Measurements from ENCODE around the gene GPC1.

Gene GPC1

GRCh38 chr2:240457223-240458043 lies 22.0 kb downstream of the GPC1 start:
- no peak for DNase-seq (ENCODE audit: low spot score)

DNA sequence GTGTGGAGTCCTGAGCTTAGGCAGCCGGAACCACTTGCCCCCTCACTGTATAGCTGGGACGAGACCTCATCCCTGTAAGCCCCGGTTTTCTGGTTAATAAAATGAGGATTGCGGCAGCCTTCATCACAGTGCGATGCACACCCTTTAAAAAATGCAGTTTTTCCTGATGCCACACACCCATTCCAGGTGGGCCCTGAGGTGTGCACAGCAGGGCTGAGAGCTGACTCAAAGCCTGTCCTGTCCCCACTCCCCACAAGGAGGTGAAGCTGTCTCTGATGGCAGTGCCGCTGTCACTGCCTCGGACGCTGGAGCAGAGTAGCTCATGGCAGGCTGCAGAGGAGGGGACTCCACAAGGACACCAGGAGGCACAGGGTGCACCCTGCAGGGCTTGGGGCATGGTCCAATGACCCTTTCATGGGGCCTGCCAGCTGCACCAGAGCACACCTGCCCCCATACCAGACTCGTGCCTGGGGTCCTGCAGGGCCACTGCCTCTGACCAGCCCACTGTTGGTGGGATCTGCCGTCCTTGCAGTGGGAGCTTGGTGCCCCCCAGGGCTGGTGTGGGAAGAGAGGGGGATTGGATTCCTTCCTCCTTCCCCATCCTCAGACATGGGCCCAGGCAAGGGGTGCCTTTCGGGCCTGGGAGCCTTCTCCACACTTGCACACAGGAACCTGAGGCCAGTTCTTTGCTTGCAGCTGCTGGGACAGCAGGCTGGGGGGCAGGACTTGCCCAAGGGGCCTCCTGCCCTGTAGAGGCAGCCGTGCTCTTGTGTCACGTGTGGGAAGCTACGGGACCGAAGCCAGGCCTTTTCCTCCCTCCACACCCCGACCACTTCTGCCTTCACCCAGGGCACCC lies 22.8 kb downstream of the GPC1 start:
- no peak for DNase-seq (ENCODE audit: low spot score)

- DNase-seq (ENCODE audit: low spot score) = no peak
These were observed 23.5 kb downstream of the GPC1 start for GRCh38 chr2:240458900-240459391.

GRCh38 chr2:240459401-240460252 lies 24.2 kb downstream of the GPC1 start:
- no peak for DNase-seq (ENCODE audit: low spot score)

GRCh38 chr2:240460253-240460711 lies 24.8 kb downstream of the GPC1 start:
- no peak for DNase-seq (ENCODE audit: low spot score)

GRCh38 chr2:240460781-240461431 lies 25.4 kb downstream of the GPC1 start:
- no peak for DNase-seq (ENCODE audit: low spot score)

DNA sequence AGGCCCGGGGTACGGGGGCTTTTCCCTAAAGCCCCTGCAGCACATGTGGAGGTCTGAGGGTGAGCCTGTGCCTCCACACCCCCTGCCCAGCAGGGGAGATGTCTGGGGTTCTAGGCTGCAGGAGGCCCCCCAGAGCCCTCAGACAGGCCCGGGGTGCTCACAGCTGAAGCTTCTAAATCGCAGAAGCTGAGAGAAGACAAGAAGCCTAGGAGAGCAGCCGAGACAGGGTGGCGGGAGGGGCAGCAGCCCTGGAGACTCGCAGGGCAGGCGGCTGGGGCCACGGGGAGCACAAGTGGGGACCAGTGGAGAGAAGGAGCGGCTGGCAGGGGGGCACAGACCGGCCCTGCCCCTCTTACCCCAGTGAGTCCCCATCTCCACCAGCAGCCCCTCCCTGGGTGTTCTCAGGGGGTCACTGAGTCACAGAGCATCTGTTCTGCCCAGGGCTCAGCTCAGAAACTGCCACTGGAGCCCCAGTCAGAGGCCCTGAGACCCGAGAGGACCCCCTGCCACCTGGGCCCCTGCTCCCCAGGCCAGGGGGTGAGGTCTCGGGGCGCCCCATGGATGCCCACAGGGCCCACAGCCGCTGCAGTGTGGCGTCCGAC lies 26.1 kb downstream of the GPC1 start:
- DNase-seq (ENCODE audit: low spot score) = no peak

GRCh38 chr2:240462073-240462706 lies 26.7 kb downstream of the GPC1 start:
- no peak for DNase-seq (ENCODE audit: low spot score)

DNA sequence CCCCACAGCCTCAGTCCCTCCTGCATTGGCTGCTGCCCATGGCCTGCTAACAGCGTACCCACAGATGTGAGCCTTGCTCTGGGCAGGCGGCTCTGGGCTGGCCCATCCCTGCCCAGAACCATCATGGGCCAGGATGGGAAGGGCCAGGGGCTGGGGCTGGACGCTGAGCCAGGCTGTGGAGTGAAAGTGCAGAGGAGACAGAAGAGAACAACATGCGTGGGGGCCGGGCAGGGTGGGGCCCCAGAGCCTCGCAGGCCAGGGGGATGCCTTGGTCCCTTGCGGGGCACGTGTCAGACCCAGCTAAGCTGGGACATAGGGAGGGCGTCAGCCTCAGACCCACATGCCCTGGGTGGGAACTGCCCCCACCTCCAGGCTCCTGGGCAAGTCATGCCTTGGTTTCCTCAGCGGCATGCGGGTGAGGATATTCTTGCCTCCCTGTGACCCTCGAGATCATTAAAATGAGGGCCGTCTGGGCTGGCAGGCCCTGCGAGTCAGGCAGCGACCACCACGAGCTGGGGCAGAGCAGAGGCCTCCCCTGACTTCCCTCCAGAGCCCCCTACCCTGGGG lies 27.3 kb downstream of the GPC1 start:
- DNase-seq (ENCODE audit: low spot score) = no peak

- no peak for DNase-seq (ENCODE audit: low spot score)
These were observed 27.9 kb downstream of the GPC1 start for GRCh38 chr2:240463274-240463865.

GRCh38 chr2:240463866-240464481 lies 28.5 kb downstream of the GPC1 start:
- no peak for DNase-seq (ENCODE audit: low spot score)

- DNase-seq (ENCODE audit: low spot score) = no peak
These were observed 29.2 kb downstream of the GPC1 start for GRCh38 chr2:240464514-240465241.

- DNase-seq (ENCODE audit: low spot score) = no peak
These were observed 29.9 kb downstream of the GPC1 start for GRCh38 chr2:240465268-240465764.

DNA sequence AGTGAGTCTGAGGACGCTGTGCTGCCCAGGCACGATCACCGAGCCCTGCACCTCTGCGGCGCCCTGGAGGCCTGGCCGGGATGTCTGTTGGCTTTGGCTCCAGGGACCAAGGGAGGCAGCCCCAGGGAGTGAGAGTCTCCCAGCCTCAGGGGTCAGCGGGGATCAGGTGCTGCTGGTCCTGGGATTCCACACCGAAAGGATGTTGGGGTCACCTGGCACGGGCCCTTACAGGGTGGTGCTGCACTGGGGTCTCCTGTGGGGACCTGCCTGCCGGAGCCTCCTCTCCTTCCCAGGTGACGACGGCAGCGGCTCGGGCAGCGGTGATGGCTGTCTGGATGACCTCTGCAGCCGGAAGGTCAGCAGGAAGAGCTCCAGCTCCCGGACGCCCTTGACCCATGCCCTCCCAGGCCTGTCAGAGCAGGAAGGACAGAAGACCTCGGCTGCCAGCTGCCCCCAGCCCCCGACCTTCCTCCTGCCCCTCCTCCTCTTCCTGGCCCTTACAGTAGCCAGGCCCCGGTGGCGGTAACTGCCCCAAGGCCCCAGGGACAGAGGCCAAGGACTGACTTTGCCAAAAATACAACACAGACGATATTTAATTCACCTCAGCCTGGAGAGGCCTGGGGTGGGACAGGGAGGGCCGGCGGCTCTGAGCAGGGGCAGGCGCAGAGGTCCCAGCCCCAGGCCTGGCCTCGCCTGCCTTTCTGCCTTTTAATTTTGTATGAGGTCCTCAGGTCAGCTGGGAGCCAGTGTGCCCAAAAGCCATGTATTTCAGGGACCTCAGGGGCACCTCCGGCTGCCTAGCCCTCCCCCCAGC lies 30.5 kb downstream of the GPC1 start:
- DNase-seq (ENCODE audit: low spot score) = no peak

DNA sequence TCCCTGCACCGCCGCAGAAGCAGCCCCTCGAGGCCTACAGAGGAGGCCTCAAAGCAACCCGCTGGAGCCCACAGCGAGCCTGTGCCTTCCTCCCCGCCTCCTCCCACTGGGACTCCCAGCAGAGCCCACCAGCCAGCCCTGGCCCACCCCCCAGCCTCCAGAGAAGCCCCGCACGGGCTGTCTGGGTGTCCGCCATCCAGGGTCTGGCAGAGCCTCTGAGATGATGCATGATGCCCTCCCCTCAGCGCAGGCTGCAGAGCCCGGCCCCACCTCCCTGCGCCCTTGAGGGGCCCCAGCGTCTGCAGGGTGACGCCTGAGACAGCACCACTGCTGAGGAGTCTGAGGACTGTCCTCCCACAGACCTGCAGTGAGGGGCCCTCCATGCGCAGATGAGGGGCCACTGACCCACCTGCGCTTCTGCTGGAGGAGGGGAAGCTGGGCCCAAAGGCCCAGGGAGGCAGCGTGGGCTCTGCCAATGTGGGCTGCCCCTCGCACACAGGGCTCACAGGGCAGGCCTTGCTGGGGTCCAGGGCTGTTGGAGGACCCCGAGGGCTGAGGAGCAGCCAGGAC lies 31.2 kb downstream of the GPC1 start:
- DNase-seq (ENCODE audit: low spot score) = peak; percentile 0

DNA sequence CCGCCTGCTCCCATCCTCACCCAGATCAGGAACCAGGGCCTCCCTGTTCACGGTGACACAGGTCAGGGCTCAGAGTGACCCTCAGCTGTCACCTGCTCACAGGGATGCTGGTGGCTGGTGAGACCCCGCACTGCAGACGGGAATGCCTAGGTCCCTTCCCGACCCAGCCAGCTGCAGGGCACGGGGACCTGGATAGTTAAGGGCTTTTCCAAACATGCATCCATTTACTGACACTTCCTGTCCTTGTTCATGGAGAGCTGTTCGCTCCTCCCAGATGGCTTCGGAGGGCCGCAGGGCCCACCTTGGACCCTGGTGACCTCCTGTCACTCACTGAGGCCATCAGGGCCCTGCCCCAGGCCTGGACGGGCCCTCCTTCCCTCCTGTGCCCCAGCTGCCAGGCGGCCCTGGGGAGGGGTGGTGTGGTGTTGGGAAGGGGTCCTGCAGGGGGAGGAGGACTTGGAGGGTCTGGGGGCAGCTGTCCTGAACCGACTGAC lies 31.7 kb downstream of the GPC1 start:
- DNase-seq (ENCODE audit: low spot score) = peak; percentile 0
